Loucy (cell line): ENCODE measurements around the gene GLG1.

Source experiments
- H2AFZ ChIP-seq: fragments of 200-600 bp; sonication (generic); 2 replicates; pipeline ENCODE4 v1.6.0; 2016; ENCODE audit warnings: antibody characterized with exemption, mild to moderate bottlenecking, low read length, moderate library complexity
- H3F3A ChIP-seq: fragments of 200-600 bp; 2 replicates; pipeline ENCODE4 v1.6.0; 2016; ENCODE audit warnings: antibody characterized with exemption, low read depth, mild to moderate bottlenecking
- H3K27me3 ChIP-seq: fragments of 200-600 bp; sonication (generic); 2 replicates; pipeline ENCODE4 v1.6.1; 2014; ENCODE audit warnings: low read length, mild to moderate bottlenecking; ENCODE audit not compliant: insufficient read depth, poor library complexity, severe bottlenecking
- H3K36me3 ChIP-seq: fragments of 200-600 bp; sonication (generic); 2 replicates; pipeline ENCODE4 v1.6.1; 2016; ENCODE audit warnings: low read length; ENCODE audit not compliant: insufficient read depth
- H3K4me1 ChIP-seq: fragments of 200-600 bp; sonication (generic); 2 replicates; pipeline ENCODE4 v1.5.1; 2014; ENCODE audit warnings: low read length, mild to moderate bottlenecking; ENCODE audit not compliant: insufficient read depth, poor library complexity, severe bottlenecking
- H3K4me2 ChIP-seq: fragments of 200-600 bp; sonication (generic); 2 replicates; pipeline ENCODE4 v1.6.0; 2014; ENCODE audit warnings: antibody characterized with exemption, low read length, low read depth, mild to moderate bottlenecking; ENCODE audit not compliant: poor library complexity, severe bottlenecking
- H3K4me3 ChIP-seq: fragments of 200-600 bp; sonication (generic); 2 replicates; pipeline ENCODE4 v1.5.1; 2014; ENCODE audit warnings: low read length, mild to moderate bottlenecking, mixed read lengths; ENCODE audit not compliant: poor library complexity, severe bottlenecking
- H3K79me2 ChIP-seq: fragments of 200-600 bp; sonication (generic); 2 replicates; pipeline ENCODE4 v1.6.1; 2014; ENCODE audit warnings: low read length; ENCODE audit not compliant: insufficient read depth
- H3K9ac ChIP-seq: fragments of 200-600 bp; sonication (generic); 2 replicates; pipeline ENCODE4 v1.6.0; 2014; ENCODE audit warnings: mild to moderate bottlenecking, low read depth, low read length, moderate library complexity; ENCODE audit not compliant: poor library complexity, severe bottlenecking
- H3K9me2 ChIP-seq: fragments of 200-600 bp; sonication (generic); replicated peaks from 2 replicates; pipeline ENCODE4 v1.6.1; 2016; ENCODE audit warnings: low read depth, low read length, mixed read lengths
- H3K9me3 ChIP-seq: fragments of 200-600 bp; sonication (generic); 2 replicates; pipeline ENCODE4 v1.6.1; 2014; ENCODE audit warnings: mild to moderate bottlenecking, antibody characterized with exemption, low read length, low read depth; ENCODE audit not compliant: insufficient read depth
- H4K20me1 ChIP-seq: fragments of 200-600 bp; sonication (generic); 2 replicates; pipeline ENCODE4 v1.6.0; 2014; ENCODE audit warnings: antibody characterized with exemption, low read length, mild to moderate bottlenecking; ENCODE audit not compliant: insufficient read depth, poor library complexity, severe bottlenecking
- CTCF ChIP-seq: fragments of 200-600 bp; sonication (generic); conservative IDR thresholded peaks from 2 replicates; pipeline ENCODE4 v1.5.1; 2014; ENCODE audit warnings: mild to moderate bottlenecking, antibody characterized with exemption, low read length
- EZH2phosphoT487 ChIP-seq: fragments of 200-600 bp; IDR thresholded peaks from 2 replicates; pipeline ENCODE4 v1.6.1; 2018; ENCODE audit warnings: antibody characterized with exemption, mild to moderate bottlenecking, moderate library complexity, borderline replicate concordance

Gene GLG1

GRCh38 chr16:74565378-74565777, 41.5 kb downstream of the GLG1 start:
- TF ChIP-seq CTCF: no peak
- TF ChIP-seq EZH2phosphoT487: no peak
- Histone ChIP-seq H3K9me3 (no peaks in the 10 kb centered on the region), H3K4me2 (no peak overlapping the region), H3K9me2 (no peaks in the 10 kb centered on the region), H3F3A (no peaks in the 10 kb centered on the region), H3K4me3 (no peak overlapping the region), H3K9ac (no peak overlapping the region), H3K36me3 (no peaks in the 10 kb centered on the region), H3K4me1 (no peaks in the 10 kb centered on the region), H3K27me3 (no peaks in the 10 kb centered on the region), H4K20me1 (peaks cover 30% of the 10 kb centered on the region), H3K79me2 (peaks cover 88% of the 10 kb centered on the region), H2AFZ (no peak overlapping the region)

- Histone ChIP-seq H3K4me3 (no peak overlapping the region), H3K9me3 (no peaks in the 10 kb centered on the region), H3K9me2 (no peaks in the 10 kb centered on the region), H3K36me3 (no peaks in the 10 kb centered on the region), H3K4me2 (no peak overlapping the region), H3K27me3 (no peaks in the 10 kb centered on the region), H3K4me1 (peaks cover 3% of the 10 kb centered on the region), H3K9ac (no peak overlapping the region), H3F3A (no peaks in the 10 kb centered on the region), H2AFZ (no peak overlapping the region), H4K20me1 (peaks cover 27% of the 10 kb centered on the region), H3K79me2 (peaks cover 87% of the 10 kb centered on the region)
- no peak for TF ChIP-seq CTCF
- TF ChIP-seq EZH2phosphoT487: no peak
Observed at GRCh38 chr16:74564451-74564984, 42.4 kb downstream of the GLG1 start.

GRCh38 chr16:74563828-74564263, 43.1 kb downstream of the GLG1 start:
- no peaks in the 10 kb centered on the region; the same call in 1 of the 2 replicates for H3F3A ChIP-seq
- H2AFZ ChIP-seq: no peak overlapping the region
- TF ChIP-seq EZH2phosphoT487: no peak
- TF ChIP-seq CTCF: no peak
- peaks cover 87% of the 10 kb centered on the region for H3K79me2 ChIP-seq
- H3K9me3 ChIP-seq: no peaks in the 10 kb centered on the region
- no peak overlapping the region for H3K9ac ChIP-seq
- H3K4me3 ChIP-seq: no peak overlapping the region
- H3K36me3 ChIP-seq: no peaks in the 10 kb centered on the region
- H3K9me2 ChIP-seq: no peaks in the 10 kb centered on the region
- H3K4me2 ChIP-seq: no peak overlapping the region
- peaks cover 10% of the 10 kb centered on the region for H3K4me1 ChIP-seq
- no peaks in the 10 kb centered on the region for H3K27me3 ChIP-seq
- H4K20me1 ChIP-seq: peaks cover 28% of the 10 kb centered on the region
